Osteoblast (primary cell): ENCODE measurements around the gene TNS3. TPM values are rescaled to one million over a fixed set of nuclear protein-coding genes. Genes with fewer than 3 reads are reported as not detected.

Experiments
- DNase-seq: peaks from one replicate; pipeline ENCODE4 v3.0.0; 2011; ENCODE audit warnings: low spot score, mixed read lengths; ENCODE audit not compliant: insufficient read length; ENCODE audit errors: missing footprints
- H2AFZ ChIP-seq: 2 replicates; pipeline ENCODE4 v1.6.0; 2011; ENCODE audit warnings: mild to moderate bottlenecking, low read length
- H3K27ac ChIP-seq: 2 replicates; pipeline ENCODE4 v1.5.1; 2011; ENCODE audit warnings: mild to moderate bottlenecking, low read depth, low read length, moderate library complexity
- H3K27me3 ChIP-seq: 2 replicates; pipeline ENCODE4 v1.6.0; 2012; ENCODE audit warnings: mild to moderate bottlenecking, control low read depth, inconsistent platforms, low read length, moderate library complexity; ENCODE audit not compliant: insufficient read depth
- H3K36me3 ChIP-seq: 2 replicates; pipeline ENCODE4 v1.5.1; 2011; ENCODE audit warnings: mild to moderate bottlenecking, low read length, control low read depth, moderate library complexity; ENCODE audit not compliant: insufficient read depth
- H3K4me1 ChIP-seq: 2 replicates; pipeline ENCODE4 v1.5.1; 2011; ENCODE audit warnings: mild to moderate bottlenecking, low read length, control low read depth, moderate library complexity; ENCODE audit not compliant: insufficient read depth
- H3K4me2 ChIP-seq: 2 replicates; pipeline ENCODE4 v1.6.0; 2011; ENCODE audit warnings: mild to moderate bottlenecking, low read length; ENCODE audit not compliant: insufficient read depth
- H3K4me3 ChIP-seq: fragments of 200-600 bp; sonication (generic); 3 replicates; pipeline ENCODE4 v1.5.1; 2012; ENCODE audit warnings: mild to moderate bottlenecking, low read length, inconsistent platforms; ENCODE audit not compliant: insufficient read depth
- H3K79me2 ChIP-seq: 2 replicates; pipeline ENCODE4 v1.6.0; 2012; ENCODE audit warnings: mild to moderate bottlenecking, low read length, control low read depth, inconsistent platforms; ENCODE audit not compliant: insufficient read depth
- H3K9me3 ChIP-seq: 2 replicates; pipeline ENCODE4 v1.5.1; 2011; ENCODE audit warnings: low read depth, low read length, control low read depth
- H4K20me1 ChIP-seq: 2 replicates; pipeline ENCODE4 v1.6.0; 2012; ENCODE audit warnings: mild to moderate bottlenecking, low read length, control low read depth; ENCODE audit not compliant: insufficient read depth
- CTCF ChIP-seq: IDR thresholded peaks from 2 replicates; pipeline ENCODE4 v1.5.1; 2011; ENCODE audit warnings: mild to moderate bottlenecking, low read depth, low read length, moderate library complexity; ENCODE audit errors: extremely low read depth
- total RNA-seq: library from RNA; depleted of rRNA; stranded (reverse); fragments of >200 nt; gene quantifications from 2 replicates; pipeline ENCODE4 v1.2.3, GENCODE V29; 2012

Gene TNS3
- total RNA-seq, 1 donor, result 67.3 TPM

- no peak for DNase-seq
- H3K4me3 ChIP-seq, result no peak overlapping the region
- no peaks in the 10 kb centered on the region for H3K27me3 ChIP-seq
- H3K9me3 ChIP-seq, result no peaks in the 10 kb centered on the region
- H3K27ac ChIP-seq, result no peak overlapping the region
- no peak for TF ChIP-seq CTCF
- H3K4me2 ChIP-seq, result no peak overlapping the region
- H2AFZ ChIP-seq, result no peak overlapping the region
- H3K4me1 ChIP-seq, result peaks cover 28% of the 10 kb centered on the region
- H4K20me1 ChIP-seq, result peaks cover 8% of the 10 kb centered on the region
- H3K36me3 ChIP-seq, result peaks cover 70% of the 10 kb centered on the region
- H3K79me2 ChIP-seq, result no peaks in the 10 kb centered on the region
These were observed 284.8 kb downstream of the TNS3 start for GRCh38 chr7:47297120-47297519.

GRCh38 chr7:47295606-47296005 lies 286.3 kb downstream of the TNS3 start:
- Histone ChIP-seq H3K36me3 (peaks cover 66% of the 10 kb centered on the region), H3K4me3 (no peak overlapping the region), H2AFZ (no peak overlapping the region), H3K27me3 (no peaks in the 10 kb centered on the region), H3K4me2 (no peak overlapping the region), H3K4me1 (peaks cover 43% of the 10 kb centered on the region), H3K9me3 (no peaks in the 10 kb centered on the region), H3K79me2 (no peaks in the 10 kb centered on the region), H4K20me1 (peaks cover 7% of the 10 kb centered on the region), H3K27ac (no peak overlapping the region)
- TF ChIP-seq CTCF, result no peak
- DNase-seq, result no peak

GRCh38 chr7:47294556-47295222 lies 287.2 kb downstream of the TNS3 start:
- H2AFZ ChIP-seq, result no peak overlapping the region
- no peaks in the 10 kb centered on the region for H3K27me3 ChIP-seq
- peak overlapping the region; percentile 42 for H3K27ac ChIP-seq
- no peak overlapping the region for H3K4me2 ChIP-seq
- H3K9me3 ChIP-seq, result no peaks in the 10 kb centered on the region
- no peak overlapping the region for H3K4me3 ChIP-seq
- peak; percentile 31 for DNase-seq
- peaks cover 64% of the 10 kb centered on the region for H3K36me3 ChIP-seq
- no peak for TF ChIP-seq CTCF
- no peaks in the 10 kb centered on the region for H3K79me2 ChIP-seq
- H3K4me1 ChIP-seq, result peaks cover 46% of the 10 kb centered on the region
- H4K20me1 ChIP-seq, result peaks cover 7% of the 10 kb centered on the region

- peak overlapping the region; percentile 42 for H3K27ac ChIP-seq
- peak; percentile 83 for DNase-seq
These were observed 287.9 kb downstream of the TNS3 start for GRCh38 chr7:47293884-47294555.

More at GRCh38 chr7:47293884-47294555, 287.9 kb downstream of the TNS3 start:
- peaks cover 46% of the 10 kb centered on the region for H3K4me1 ChIP-seq
- peak overlapping the region; percentile 10 for H3K4me3 ChIP-seq
- H3K36me3 ChIP-seq, result peaks cover 61% of the 10 kb centered on the region
- peaks cover 7% of the 10 kb centered on the region for H4K20me1 ChIP-seq
- H3K79me2 ChIP-seq, result no peaks in the 10 kb centered on the region
- no peaks in the 10 kb centered on the region for H3K27me3 ChIP-seq
- H2AFZ ChIP-seq, result no peak overlapping the region
- no peaks in the 10 kb centered on the region for H3K9me3 ChIP-seq
- TF ChIP-seq CTCF, result no peak
- H3K4me2 ChIP-seq, result peak overlapping the region; percentile 22
